OCI-LY3 (cell line): ENCODE measurements around the gene TMEM132D.

Source experiments
- CTCF ChIP-seq: fragments of 200-600, 300-600 bp; sonication (generic); IDR thresholded peaks from 2 replicates; pipeline ENCODE4 v1.5.1; 2014; ENCODE audit warnings: antibody characterized with exemption, low read length, low read depth
- EZH2phosphoT487 ChIP-seq: fragments of 200-600 bp; shearing (Covaris generic); IDR thresholded peaks from 2 replicates; pipeline ENCODE4 v1.6.1; 2018; ENCODE audit warnings: antibody characterized with exemption, mixed run types, low read depth

- TF ChIP-seq CTCF (no peak), EZH2phosphoT487 (no peak)
Measured at GRCh38 chr12:129383956-129384355, 519.9 kb downstream of the TMEM132D start.
